Activated naive CD4-positive, alpha-beta T cell (primary cell): ENCODE measurements around the gene PRSS21.
A peak's percentile ranks its signal among the peaks of the same experiment; 100 is the strongest.

Experiments used
- DNase-seq, 4 experiments: peaks; one replicate each; lab custom pipeline; 2025; lab: John Stamatoyannopoulos, UW

Gene PRSS21

GRCh38 chr16:2867661-2867986 is 50.6 kb downstream of the PRSS21 start:
- no peak for DNase-seq

GRCh38 chr16:2867987-2868789 is 51.2 kb downstream of the PRSS21 start:
- peak; percentile 86 to 97 (median 88) for DNase-seq
